Right renal pelvis (tissue), 4 donors: Measurements from ENCODE around the gene DNHD1. TPM values are rescaled to one million over a fixed set of nuclear protein-coding genes. Genes with fewer than 3 reads are reported as not detected.

Experiments
- DNase-seq, 4 donors: peaks; one replicate each; pipeline ENCODE4 v3.0.0-alpha.2; 2013; ENCODE audit warnings: low read depth in 4 of 4, low spot score in 3 of 4, missing footprints in 1 of 4
- polyA plus RNA-seq, 4 donors: library from polyadenylated mRNA; unstranded; fragments of 120-200 nt; gene quantifications; one replicate each; pipeline ENCODE4 v1.2.1, GENCODE V29; 2013; ENCODE audit not compliant: insufficient read length in 4 of 4

The DNHD1 gene
- polyA plus RNA-seq, 4 donors: 5.8 to 9.7 (median 7.5) TPM

DNA sequence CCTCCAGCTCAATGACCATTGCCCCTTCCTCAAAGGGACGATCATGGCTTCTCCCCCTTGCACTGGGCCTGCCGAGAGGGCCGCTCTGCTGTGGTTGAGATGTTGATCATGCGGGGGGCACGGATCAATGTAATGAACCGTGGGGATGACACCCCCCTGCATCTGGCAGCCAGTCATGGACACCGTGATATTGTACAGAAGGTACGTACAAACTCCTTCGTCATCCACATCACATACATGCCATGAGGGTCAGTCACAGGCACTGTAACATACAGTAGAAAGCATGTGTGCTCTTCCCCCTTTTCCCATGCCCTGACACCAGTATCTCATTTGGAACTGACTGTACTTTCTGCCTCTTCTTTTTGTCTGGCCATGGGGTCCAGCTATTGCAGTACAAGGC lies 110.9 kb downstream of the DNHD1 start:
- DNase-seq: no peak

DNA sequence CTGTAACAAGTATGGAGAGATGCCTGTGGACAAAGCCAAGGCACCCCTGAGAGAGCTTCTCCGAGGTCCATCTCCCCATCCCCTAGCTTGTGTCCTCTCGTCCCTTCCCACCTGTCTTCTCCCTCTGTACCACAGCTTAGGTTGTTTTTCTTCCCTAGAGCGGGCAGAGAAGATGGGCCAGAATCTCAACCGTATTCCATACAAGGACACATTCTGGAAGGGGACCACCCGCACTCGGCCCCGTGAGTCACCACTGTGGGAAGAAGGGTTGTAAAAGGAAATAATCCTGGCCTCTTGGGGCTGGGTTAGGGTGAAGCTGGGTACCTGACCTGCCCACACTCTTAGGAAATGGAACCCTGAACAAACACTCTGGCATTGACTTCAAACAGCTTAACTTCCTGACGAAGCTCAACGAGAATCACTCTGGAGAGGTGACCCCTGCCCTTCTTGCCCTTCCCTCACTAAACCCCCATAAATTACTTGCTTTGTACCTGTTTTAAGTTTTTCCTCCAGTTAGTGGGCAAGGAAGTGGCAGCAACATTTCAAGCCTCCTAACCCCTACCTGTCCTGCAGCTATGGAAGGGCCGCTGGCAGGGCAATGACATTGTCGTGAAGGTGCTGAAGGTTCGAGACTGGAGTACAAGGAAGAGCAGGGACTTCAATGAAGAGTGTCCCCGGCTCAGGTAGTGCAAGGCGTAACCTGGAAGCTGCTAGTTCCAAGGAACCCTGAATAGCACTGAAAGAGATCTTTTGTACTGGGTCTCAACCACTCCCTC lies 111.8 kb downstream of the DNHD1 start:
- DNase-seq: no peak

DNA sequence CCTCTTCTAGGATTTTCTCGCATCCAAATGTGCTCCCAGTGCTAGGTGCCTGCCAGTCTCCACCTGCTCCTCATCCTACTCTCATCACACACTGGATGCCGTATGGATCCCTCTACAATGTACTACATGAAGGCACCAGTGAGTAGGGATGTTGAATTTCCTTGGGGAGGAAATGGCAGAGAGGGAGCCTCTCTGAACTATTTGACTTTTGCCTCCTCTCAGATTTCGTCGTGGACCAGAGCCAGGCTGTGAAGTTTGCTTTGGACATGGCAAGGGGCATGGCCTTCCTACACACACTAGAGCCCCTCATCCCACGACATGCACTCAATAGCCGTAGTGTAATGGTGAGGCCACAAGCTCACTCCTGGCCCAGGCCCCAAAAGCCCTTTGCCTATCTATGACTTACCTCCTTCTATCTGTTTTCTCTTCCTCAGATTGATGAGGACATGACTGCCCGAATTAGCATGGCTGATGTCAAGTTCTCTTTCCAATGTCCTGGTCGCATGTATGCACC lies 112.5 kb downstream of the DNHD1 start:
- no peak for DNase-seq

DNA sequence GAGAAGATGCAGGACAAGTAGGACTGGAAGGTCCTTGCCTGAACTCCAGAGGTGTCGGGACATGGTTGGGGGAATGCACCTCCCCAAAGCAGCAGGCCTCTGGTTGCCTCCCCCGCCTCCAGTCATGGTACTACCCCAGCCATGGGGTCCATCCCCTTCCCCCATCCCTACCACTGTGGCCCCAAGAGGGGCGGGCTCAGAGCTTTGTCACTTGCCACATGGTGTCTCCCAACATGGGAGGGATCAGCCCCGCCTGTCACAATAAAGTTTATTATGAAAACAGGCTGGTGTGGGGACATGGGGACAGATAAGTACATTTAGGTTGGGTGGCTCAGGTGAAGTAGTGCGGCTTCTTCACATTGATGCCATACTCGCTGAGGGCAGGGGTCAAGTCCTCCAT lies 113.5 kb downstream of the DNHD1 start:
- DNase-seq: no peak

DNA sequence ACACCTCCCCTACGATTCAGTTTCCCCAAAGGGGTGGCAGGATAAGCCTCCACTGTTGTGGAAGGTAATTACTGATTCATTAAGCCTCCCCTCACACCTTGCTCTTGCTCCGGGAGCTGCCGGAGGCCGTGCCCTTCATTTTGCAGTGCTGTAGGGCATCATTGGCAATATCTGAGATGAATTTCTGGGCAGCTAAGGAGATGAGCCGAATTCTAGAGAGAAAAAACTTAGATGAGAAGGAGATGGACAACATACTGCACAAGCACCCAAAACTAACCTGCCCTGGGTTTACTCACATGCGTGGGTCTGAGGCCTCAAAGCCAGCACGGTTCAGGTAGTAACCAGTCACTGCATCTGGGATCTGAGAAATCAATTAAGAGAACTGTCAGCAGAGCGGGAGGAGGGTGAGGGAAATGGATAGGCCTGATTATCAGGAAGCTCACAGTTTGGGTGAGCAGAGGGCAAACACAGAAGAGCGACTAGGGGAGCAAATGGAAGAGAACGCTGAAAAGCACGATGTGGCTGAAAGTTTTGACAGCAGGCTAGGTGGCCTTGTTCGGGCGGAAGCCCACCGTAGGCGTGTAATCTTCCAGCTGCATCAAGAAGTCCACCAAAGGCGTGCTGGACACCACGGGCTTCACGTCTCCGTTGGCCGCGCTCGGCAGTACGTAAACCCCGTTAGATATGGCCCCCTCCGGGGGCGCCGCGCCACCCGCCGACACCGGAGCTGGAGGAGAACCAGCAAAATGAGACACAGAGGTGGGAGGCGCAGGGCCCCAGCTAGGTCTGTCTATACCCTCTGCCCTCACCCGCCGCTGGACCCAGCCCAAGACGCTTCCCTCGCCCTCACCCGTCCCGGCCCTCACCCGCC lies 114.2 kb downstream of the DNHD1 start:
- no peak for DNase-seq

DNA sequence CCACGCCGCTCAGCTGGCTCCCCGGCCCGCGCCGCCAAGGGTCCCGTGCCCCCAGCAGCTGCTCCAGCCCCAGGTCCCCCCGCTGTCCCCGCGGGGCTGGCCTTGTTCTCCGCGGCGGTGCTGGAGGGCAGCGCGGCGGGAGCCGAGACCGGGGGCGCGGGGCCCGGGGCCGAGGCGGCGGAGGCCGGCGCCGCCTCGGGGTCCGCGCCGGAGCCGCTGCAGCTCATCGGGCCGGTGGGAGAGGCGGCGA lies 114.8 kb downstream of the DNHD1 start:
- no peak for DNase-seq

DNA sequence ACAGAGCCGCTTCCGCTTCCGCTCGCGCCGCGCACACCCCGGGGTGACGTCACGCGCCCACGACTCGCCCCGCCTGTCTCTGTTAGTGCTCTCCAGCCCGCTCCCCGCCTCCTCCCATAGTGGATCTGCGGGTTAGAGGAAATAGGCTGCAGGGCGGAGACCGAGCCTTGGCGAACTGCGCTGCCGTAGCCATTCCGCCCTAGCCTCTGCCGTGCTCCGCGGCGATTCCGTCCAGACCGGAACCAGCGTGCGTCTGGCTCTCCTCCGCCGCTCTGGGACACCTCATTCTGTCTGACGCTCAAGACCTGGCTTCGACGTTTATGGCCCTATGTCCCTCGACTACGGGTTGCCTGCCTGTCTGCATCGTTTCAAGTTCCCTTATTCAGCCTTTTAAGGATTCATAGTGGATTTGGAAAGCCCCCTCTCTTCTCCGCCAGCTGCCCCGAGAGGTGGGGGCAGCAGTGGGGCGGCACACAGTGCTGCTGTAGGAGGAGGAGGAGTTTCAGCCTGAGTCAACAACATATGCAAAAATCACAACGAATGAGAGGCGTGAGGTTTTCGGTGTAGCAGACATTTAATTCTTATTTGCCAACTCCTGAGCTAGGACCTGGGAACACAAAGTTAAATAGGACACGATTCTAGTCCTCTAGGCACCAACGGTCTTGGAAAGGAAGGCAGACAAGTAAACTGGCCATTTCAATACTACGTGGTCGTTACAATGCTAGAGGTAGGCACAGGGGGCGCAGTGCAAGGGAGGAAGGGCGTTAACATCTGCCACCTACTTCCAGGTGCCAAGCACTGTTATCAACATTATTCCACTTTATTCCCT lies 115.3 kb downstream of the DNHD1 start, which contains the start of gene TAF10:
TAF10 (minus strand) TSS at position 4 of the 829 bp plus-strand sequence. CDS start 27 bp downstream, outside the sequence.
- DNase-seq: peak; percentile 85 to 91 (median 89)

DNA sequence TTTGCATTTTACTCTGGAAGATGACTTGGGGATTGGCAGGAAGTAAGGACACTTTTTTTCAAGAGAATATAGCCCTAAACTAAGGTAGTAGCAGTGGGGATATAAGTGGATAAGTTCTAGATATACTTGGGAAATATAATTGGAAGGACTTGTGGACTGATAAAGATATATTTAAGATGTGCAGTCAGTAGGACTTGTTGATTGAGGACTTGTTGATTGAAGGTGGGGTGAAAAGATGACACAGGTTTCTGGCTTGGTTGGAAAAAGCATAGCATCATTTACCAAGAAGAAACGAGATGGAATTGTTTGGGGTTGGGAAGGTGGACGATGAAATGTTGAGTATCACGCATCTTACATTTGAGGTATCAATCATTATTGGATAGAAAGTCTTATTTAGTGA lies 116.4 kb downstream of the DNHD1 start:
- DNase-seq: no peak

DNA sequence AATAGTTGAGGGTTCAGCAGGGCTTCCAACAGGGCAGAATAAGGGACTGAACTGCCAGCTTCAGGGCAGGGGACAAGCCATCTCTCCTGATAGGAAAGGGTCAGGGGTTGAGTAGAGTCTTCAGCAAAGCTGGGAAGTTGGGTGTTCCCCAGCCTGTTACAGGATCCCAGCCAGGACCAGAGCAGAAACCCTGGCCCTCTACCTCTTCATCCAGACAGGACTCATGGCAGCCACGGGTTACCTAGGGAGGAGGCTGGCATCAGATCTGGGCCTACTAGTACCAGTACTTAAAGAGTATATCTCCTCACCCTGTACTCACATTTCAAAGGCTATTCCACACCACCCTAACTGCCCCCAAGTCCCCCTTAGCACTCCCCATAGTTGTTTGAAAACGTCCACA lies 117.4 kb downstream of the DNHD1 start:
- no peak for DNase-seq

DNA sequence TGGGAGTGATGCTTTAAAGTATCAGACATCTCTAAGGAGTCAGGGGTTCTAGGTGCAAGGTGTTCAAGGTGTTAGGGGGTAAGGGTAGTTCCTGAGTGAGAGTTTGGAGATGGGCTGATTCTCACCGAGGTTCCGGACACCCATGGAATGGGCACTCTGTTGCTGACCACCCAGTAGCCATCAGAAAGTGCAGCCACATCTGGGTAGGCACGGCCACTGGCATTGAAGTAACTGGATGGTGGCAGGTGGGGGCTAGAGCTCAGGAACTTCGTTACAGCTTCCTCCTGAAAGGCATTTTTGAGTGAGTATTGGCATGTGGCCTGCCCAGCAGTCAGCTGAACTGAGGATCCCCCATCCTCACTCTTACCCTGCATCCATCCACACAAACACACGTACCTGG lies 118.0 kb downstream of the DNHD1 start:
- DNase-seq: no peak

DNA sequence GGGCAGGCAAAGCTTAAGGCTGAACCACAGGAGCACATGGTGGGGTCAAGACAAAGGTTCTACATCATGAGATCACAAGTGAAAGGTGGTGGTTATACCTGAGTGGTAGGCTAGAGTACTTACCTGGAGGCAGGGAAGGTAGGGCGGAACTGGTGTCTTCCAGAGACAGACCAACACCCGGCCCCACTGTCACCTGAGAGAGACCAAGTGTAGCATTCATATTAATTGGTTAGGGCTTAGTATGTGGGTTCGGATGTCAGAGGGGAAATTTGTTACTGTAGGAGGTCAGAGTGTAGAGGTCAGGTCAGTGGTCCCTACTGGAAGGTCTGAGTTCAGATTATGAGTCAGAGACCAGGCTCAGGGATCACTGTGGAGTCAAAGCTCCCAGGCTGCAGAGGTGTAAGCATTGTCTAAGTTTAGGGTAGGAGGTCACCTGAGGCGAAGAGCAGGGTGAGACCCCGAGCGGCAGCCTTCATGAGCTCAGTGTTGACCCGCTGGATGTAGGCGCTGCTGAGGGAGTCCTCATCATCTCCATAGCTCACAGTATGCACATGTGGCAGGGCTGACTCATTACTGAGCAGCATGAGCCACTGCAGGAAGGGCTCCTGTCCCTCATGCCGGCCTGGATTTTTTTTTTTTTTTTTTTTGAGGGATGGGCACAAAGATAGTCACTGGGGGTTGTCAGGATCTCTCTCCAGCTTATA lies 119.0 kb downstream of the DNHD1 start:
- no peak for DNase-seq

DNA sequence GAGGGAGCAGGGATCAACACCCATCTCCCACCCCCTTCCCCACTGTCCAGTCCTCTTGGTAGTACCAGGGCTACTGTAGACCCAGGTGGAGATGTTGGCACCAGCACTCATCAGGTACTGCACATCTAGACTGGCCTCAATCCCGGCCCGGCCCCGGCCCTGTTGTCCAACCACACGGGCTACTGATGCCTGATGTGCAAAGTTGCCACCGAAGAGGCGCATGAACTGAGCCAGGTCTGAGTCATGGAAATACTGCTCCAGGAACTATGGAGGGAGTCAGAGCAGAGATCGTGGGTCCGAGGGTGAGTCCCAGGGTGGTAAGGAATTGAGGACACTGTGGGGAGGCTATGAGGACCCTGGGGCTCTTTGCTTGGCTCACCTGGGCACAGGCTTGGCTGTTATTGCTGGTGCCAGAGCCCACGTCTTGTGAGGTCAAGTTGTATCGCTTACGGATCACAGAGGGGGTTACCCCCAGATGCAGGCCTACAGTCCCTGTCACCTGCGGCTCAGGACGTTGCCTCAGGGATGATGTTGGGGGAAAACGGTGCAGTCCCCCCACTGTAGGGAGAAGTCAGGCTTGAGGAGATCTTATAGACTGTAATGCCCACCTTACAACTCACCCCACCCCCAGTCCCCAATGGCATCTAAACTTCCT lies 119.6 kb downstream of the DNHD1 start:
- no peak for DNase-seq

DNA sequence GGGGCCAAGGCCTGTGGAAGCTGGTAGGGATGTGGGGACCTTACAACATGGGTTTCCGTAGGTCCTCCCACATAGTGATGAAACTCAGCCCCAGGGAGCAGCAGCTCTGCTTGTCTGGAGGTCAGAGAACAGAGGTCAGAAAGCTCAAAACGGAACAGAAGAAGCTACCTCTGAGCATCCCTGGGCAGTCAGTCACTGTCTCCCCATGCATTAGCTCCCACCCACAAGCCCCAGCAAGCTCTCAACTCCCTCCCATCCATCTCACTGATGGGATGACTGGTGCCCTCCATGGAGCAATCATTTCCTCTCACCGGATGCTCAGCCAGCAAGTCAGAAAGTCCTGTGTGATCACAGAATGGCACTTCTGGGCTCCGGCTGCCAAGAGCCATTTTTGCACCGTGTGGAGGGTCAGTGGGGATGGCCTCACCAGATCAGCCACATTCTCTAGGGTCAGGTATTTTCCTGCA lies 120.3 kb downstream of the DNHD1 start:
- no peak for DNase-seq

DNA sequence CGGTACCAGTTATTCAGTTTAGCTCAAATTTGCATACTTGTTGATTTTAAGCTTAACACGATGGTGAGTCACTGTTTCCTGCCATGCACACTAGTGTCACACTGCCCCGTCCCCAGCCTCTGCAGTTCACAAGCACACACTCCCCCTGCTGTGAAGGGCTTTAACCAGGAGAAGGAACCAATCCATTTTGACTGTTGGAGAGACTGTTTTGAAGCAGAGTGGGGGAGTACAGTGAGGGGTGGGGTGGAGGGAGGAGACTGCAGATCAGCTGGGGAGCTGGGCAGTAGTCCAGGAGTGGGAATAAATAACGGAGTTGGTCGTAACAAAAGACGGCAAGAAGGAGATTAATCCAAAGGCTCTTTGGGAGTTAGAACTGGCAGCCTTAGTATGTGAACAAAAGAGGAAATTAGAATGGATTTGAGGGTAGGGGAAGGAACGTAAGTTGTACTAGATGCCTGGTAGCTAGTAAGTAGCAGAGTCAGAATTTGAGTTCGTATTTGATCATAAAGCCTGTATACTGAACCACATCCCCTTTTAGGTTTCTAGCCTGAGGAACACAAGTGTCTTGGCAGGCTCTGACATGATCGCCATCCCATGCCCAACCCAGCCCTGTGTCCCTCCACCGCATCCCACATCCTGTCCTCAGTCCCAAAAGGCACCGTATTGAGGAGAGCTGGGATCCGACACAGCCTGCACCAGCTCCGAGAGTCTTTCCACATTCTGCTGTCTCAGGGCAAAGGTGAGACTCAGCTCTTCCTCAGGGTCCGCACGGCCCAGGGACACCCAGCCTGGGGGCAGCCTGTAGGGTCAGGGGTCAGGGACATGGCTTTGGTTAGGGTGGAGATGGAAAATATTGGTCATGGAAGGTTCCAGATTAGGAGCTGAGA lies 121.3 kb downstream of the DNHD1 start:
- peak in 2 of 4 donors; percentile 63 to 67 for DNase-seq

DNA sequence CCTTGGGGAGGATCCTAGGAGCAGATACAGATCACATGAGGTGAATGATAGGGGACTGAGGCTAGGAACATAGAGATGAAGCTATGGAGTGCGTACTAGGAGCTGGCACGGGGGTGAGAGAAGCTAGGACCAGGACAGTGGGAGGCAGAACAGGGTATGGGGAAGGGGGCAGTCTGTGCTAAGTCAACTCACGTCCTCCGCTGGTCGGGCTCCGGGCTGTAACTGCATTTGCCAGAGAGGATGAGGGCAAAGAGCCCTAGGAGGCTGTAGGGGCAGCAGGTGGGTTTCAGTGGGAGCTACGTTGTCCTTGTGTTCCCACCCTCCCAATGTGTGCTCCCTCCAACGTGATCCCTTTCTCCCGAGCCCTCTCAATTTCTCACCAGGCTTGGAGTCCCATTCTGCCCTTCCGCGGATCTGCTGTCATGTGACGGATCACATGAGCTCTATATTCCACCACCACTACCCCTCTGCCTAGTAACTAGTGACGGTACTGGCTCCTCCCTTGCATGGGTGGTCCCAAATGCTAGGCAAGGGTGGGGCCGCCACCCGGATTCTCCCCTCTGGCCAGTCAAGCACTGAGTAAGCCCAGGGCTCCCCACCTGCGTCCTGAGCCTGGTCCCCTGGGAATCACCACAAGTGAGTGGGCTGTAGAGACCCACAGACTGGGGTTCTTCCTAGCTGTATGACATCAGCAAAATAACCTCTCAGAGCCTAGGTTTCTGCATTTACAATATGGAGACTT lies 122.1 kb downstream of the DNHD1 start, which contains the start of gene TPP1:
TPP1 (minus strand) TSS at position 419 of the 742 bp plus-strand sequence; CDS start at position 397, 22 bp downstream.
- peak; percentile 87 to 93 (median 90) for DNase-seq

DNA sequence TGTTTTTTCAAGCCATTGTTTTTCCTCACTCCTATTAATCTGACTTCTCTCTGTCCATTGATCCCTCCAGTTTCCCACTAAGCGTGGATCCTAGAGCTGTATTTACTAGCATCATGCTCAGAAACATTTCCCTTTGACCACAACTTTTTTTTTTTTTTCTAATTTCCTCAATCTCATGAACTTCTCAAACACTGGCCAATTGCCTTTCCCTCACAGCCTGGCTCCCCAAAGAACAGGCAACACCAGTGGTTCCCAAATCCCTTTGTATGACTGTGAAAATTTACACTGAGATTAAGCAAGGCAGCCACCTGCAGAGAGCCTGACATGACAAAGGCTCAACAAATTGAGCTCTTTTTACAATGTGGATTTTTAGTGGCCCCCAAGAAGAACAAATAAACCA lies 123.6 kb downstream of the DNHD1 start:
- DNase-seq: no peak
